A673 (cell line): Measurements from ENCODE around the gene TGFB1I1.

Experiments
- CTCF ChIP-seq: fragments of 300-800, 200-600 bp; sonication (generic); conservative IDR thresholded peaks from 2 replicates; pipeline ENCODE4 v1.5.1; 2017; ENCODE audit warnings: low read depth, mild to moderate bottlenecking, antibody characterized with exemption, low read length, moderate library complexity, mixed read lengths
- EZH2 ChIP-seq: fragments of 200-600 bp; sonication (generic); IDR thresholded peaks from 2 replicates; pipeline ENCODE4 v1.6.1; 2017; ENCODE audit warnings: borderline replicate concordance, low read depth, mild to moderate bottlenecking, mixed read lengths, antibody characterized with exemption, low read length; ENCODE audit not compliant: poor library complexity, severe bottlenecking

GRCh38 chr16:31474173-31474714 lies 2.3 kb downstream of the TGFB1I1 start:
- TF ChIP-seq EZH2: no peak
- TF ChIP-seq CTCF: no peak
